Hypothalamus (tissue), 51 donors: Measurements from ENCODE around the gene SLC25A21.
"Not testable (repeated sequence)": the region's sequence is repeated elsewhere in the genome, so short reads cannot be mapped to it uniquely, and the experiment has no call there.

Source experiments
- DNase-seq, 51 donors: peaks; one replicate each; lab custom pipeline; 2025; lab: John Stamatoyannopoulos, UW

Gene SLC25A21

DNA sequence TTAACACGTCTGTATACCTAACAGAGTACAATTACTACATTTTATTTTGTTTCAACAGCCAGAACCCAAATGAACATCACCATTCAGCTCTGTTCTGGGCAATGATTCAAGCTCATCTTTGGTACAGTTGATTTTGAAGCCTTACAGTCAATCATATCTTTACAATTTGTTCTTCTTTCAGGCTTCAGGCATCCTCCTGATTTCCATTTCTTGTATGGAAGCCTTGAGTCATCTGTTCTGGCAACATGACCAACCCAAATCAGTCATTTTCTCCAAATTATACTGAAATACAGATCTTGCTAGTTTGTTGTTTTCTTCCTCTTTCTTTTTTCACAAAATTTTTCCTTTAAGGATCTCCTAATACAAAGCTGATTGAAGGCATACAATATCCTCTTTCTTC, 430.5 kb downstream of the SLC25A21 start:
- no peak for DNase-seq

DNA sequence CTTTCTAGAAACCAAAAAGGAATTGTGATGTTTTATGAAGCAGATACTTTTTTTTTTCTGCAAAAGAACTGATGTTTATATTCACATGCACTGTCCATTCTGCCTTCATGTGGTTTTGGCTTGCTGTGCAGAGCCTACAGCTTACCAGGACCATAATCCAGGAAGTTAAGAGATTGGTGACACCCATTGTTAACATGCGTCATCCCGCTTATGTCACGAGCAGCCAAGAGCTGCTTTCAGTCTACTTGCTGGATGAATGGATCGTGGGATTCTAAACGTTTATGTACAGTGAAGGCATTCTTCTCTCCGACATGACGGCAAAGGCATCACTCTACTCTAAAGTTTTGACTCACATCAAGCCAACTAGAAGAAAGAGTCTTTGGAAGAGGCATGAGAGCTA, 434.1 kb downstream of the SLC25A21 start:
- no peak for DNase-seq

DNA sequence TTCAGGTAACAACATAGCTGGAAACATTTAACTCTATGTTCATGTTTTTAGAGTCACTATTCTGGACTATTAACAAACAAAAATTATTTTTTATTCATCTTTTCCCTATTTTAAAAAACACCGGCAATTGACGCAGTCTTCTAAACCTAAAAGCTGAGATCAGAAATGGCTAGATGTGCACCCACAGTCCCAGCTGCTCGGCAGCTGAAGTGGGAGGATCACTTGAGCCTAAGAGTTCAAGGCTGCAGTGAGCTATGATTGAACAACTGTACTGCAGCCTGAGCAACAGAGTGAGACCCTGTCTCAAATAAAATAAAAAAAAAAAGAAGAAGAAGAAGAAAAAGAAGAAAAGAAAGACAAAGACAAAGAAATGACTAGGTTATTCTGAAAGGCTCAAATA, 446.3 kb downstream of the SLC25A21 start:
- no peak for DNase-seq

DNA sequence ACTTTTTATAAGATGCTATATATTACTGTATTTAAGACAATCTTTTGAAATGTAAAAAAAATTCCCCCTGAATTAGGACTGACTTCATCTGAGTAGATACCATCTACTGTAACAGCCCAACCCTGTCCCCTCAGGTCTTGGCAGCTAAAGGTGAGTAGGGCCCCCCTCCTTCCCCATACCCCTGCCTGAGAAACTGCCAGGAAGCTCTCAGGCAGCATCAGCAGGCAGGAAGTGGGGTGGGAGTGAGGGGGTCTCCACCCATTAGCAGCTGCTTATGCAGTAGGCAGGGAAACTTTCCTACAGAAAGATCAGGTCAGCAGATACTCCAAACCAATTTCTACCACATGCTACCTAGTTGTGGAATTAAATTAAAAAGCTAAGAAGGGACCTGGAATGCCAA, 448.2 kb downstream of the SLC25A21 start:
- no peak for DNase-seq

DNA sequence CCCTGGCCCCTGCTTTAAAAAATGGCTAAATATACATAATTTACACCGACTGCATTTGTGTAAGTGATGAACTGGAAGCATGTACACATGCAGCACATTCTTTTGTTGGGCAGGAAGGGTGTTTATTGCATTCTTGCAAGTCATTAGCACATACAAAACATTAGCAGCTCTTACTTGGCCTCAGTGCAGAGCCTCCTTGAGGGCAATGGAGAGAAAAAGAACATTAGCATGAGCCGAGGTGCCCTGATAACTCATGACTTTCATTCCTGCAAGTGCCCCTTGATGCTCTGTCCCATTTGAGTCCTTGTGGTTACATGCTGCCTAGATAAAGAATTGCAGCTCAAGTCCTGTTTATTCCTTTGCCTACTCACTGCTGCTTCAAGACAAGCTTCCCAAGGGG, 448.9 kb downstream of the SLC25A21 start:
- DNase-seq: no peak

DNA sequence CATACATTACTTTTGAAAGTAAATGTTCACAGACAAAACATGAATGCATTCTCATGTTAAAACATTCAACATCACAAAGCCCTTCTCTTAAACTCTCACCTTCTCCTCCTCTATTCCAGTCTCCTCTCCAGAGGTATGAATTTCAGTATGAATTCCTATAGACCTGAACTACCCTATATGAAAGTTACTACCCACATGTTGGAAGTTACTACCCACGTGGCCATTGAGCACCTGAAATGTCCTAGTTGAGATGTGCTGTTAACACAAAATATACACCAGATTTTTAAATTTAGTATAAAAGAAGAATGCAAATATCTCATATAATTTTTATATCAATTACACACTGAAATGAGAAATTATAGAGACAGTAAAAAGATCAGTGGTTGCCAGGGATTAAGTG, 450.5 kb downstream of the SLC25A21 start:
- DNase-seq: no peak

DNA sequence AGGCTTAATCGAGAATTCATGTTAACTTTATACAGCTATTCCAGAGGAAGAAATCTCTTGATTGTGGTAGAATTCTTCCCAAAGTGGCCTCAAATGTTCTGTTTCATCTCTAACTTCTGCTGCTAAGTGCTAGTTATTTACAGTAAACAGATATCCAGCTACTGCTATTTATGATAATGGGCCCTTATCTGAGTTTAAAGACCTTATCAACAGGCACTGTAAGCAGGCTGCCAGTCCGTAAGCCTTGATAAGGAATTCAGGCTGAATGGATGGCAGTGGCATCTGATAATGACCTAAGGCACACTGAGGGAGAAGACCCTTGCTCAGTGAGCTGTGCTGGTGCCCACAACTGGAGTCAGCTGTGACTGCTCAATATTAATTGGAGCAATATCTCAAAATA, 451.7 kb downstream of the SLC25A21 start:
- DNase-seq: no peak

DNA sequence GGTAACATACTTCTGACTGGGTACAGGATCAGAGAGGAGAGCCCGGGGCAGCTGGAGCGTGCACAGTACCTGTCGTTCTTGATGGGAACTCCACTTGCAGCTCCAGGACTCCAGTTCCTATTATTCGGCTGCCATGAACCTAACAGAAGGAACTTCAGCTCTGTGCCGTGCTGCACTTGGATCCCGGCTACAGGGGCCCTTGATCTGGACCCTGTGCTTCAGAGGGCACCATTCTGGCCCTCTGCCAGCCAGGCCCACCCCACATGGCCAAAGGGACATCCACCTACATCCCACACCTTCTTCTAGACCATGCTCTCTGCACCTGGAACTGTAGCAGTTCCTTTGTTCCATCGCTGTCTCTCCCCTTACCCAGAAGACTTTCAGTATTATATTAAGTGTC, 452.6 kb downstream of the SLC25A21 start:
- DNase-seq: no peak

DNA sequence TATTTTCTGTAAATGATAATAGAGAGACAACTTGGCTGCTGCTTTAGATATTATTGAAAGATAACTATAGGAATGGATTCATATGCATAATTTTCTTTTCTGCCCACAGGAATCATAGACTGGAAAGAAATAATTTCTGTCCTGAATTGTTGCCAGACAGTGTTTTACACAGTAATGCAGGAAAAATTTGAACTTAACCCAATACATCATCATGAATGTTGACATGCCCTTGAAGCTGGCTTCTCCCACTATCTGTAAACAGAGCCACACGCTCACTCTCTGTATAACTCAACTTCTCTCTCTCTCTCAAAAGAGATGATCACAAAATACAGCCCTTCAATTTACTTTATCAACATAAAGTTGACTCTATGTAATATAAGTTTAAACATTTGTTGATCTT, 454.2 kb downstream of the SLC25A21 start:
- DNase-seq: no peak

DNA sequence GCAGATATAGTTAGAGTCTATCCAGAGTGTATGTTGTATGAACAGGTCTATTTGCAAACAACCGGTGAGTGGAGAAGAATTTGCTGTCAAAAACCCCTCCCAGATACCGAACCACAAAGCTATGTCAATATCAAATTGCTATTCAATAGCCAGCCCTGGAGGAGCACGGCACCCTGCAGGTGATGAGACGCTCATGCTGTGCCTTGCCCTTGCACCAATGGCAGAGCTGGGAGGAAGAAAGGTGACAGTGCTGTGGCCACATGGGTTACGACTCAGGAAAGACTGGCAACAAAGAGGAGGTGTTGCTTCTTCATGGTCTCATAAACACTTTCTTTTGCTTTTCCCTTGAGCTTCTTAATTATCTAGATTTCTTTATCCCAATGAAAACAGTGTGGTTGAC, 455.0 kb downstream of the SLC25A21 start:
- no peak for DNase-seq

DNA sequence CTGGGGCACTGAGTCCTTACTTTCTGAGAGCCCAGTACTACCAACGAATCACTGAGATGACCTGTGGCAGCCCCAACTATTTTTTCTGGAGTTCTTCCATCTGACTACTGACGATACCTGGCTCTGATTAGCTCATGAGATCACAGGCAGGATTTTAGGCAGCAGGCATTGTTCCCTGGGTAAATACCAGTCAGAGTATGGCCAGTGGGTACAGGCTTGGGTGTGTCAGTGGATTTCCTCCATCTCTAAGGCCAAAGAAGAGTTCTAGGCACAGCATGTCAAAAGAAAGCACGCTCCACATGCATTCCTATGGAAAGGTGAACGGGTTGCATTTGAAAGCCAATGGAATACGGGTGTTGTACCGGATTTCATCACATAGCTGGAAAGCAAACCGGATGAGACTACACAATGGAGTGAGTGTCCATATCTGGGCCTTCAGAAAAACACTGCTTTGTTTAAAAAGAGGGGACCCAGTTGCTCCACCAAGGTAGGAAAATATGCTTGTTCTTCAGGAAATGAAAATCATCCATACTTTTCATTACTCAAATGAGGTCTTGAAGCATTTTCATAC, 455.7 kb downstream of the SLC25A21 start:
- DNase-seq: no peak

DNA sequence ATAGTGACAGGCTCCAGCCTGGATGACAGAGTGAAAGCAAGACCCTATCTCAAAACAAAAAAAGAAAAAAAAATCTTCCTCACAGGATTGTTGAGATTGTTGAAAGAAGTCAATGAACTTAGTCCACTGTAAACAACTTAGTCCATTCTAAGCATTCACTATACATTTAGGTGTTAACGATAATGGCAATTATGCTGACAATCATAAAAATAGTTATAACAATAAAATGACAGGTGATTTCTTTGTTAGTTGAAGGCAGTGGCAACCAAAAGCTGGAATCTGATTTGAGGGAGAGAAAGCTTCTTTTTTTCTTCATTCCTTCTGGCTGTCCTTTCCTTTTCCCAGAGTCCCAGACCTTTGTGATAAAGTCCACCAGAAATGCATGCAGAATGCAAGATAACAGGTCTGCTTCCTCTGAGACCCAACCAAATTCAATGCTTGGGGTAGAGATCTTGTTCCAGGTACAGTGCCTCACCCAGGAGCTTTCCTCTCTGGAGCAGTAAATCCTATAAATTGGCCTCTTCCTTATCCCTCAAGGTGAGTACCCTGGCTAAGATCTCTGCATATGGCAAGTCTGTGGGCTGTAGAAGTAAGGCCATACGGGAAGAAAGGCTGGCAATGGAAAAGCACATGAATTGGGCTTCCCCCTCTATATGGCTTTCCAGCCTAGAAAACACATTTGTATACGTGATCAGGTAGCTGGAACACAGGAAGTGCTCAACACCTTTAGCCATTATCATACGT, 458.3 kb downstream of the SLC25A21 start:
- DNase-seq: no peak

DNA sequence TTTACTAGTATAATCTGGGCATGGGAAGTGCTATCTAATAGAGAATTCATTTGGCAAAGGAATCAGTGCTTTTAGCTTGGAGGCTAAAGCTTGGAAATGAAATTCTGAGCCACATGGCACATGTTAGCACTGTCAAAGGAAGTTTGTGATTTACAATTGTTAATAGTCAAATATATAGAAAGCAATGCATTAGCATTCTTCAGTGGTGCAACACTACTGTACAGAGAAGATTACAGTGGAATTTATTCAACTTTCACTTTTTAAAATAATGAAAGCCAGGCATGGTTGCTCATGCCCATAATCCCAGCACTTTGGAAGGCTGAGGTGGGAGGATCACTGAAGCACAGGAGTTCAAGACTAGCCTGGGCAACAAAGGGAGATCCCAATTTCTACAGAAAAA, 464.8 kb downstream of the SLC25A21 start:
- no peak for DNase-seq

DNA sequence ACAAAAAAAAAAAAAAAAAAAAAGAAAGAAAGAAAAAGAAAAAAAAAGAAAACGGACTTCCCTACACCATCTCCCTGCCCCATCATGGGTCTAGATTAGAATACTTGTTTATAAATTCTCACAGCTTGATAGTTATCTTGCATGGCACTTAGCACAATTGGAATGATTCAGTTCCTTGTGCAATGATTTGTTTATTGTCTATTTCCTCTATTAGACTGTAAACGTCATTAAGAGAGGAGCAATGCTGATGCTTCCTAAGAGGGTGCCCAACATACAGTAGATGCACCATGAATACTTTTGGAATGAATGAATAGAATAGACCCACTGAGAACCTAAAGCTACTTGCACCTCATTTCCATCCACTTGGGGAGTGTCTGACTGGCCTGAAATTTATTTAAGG, 469.9 kb downstream of the SLC25A21 start:
- DNase-seq: no peak

DNA sequence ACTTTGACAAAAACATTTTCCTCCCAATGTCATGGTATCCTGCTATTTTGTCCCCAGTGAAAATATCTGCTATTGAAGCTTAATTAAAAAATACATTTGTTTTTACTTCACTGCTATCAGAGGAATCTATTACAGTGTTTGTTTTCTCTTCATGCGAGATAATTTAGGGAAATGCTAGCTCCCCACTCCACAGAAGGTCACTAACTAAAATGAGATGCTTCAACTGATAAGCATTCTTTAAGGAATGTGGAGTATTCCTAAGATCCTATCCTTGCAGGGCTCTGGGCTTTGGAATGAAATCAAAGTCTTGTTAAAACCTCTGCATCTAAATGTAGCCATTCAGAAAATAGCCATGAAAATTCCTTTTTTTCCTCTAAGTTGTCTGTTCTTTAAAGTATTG, 471.3 kb downstream of the SLC25A21 start:
- DNase-seq: no peak

DNA sequence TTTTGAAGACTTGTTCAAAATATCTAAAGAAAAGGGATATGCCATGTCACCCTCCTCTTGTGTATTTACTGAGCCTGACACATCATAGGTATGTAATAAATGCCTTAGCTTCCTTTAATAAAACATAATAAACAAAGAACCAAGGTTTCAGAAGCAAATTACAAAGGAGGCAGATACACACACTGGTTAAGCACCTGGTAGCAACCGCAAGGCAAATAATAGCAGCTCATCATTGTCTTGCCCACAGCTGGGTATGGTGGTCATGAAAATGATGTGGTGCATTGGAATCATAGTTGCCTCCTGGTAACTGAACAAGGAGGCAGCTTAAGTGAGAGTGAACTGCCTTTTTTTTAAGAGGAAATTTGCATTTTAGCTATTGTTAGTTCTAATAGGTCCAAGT, 471.8 kb downstream of the SLC25A21 start:
- DNase-seq: no peak

DNA sequence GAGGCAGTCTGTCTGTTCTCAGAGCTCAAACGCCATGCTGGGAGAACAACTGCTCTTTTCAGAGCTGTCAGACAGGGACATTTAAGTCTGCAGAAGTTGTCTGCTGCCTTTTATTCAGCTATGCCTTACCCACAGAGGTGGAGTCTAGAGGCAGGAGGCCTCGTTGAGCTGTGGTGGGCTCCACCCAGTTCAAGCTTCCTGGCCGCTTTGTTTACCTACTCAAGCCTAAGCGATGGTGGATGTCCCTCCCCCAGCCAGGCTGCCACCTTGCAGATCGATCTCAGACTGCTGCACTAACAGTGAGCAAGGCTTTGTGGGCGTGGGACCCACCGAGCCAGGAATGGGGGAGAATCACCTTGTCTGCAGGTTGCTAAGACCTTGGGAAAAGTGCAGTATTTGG, 473.0 kb downstream of the SLC25A21 start:
- not testable (repeated sequence) for DNase-seq

DNA sequence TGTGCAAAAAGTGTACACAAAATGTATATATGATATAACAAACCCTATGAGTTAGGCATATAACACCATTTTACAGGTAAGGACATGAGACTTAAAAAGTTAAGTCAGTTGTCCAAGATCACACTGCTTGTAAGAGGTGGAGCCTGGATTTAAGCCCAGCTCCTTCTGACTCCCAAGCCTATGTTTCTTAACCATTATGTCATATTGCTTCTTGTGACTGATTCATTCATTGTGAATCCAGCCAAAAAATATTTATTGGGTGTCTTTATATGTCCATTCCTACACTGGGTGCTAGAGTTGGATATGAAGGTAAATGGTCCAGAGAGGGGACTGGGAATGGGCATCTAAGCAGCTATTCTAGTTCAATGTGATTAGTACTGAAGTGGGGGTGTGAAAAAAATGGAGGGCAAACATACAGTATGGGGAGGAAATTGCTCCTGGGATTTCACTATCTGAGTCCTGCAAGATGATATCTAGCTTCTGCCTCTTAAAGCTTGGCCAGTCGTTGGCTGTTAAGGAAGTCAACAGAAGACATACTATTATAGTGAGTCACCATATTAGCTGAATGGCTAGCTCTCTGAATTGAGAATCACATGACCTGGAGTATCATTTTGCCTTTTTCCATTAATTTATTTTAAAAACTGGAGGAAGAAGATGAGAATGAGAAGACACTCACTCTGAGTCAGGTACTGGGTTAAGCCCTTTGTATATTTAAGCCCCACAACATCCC, 481.9 kb downstream of the SLC25A21 start:
- no peak for DNase-seq

DNA sequence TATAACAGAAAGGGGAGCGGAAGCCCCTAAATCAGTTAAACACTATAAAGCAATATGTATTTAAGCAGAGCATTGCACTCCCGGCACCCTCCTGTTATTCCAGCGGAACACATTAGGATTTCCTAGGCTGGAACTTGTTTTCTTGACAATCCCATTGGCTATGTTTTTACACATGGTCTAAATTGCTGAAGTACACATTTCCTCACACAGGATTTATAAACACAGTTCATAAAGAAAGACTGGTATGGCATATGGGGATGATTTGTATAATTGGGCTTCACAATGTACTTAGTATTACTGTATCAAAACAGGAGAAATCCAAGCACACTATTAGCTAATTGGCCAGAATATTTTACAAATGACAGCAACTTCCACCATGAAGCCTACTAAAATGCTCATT, 487.5 kb downstream of the SLC25A21 start:
- no peak for DNase-seq

DNA sequence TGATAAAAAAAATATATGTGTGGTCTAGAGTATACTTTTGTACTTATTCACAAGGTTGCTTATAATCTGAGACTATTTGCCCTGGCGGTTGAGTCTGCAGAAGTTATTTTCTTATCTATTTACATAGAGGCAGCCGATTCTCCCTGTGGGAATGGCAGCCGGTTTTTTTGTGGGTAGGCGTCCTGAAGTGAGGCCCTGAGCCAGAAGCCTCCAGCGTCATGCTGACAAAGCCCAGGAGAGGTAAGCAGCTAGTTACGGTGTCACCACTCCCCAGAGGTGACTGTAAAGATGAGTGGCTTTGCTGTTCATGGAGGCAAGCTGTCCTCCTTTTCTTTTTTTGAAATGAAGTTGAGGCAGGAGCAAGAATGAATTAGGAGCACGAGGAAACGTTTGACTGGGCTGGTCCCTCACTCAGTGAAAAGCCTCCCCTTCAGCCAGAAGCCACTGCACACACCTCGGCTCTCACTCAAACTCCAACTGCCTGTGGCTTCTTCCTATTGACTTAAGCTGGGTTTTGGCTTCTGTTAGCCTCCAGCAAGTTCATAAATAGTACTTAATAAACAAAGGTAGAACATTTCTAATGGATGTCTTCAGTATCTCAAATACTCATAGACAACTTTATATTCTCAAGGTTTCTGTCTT, 489.2 kb downstream of the SLC25A21 start:
- DNase-seq: no peak

DNA sequence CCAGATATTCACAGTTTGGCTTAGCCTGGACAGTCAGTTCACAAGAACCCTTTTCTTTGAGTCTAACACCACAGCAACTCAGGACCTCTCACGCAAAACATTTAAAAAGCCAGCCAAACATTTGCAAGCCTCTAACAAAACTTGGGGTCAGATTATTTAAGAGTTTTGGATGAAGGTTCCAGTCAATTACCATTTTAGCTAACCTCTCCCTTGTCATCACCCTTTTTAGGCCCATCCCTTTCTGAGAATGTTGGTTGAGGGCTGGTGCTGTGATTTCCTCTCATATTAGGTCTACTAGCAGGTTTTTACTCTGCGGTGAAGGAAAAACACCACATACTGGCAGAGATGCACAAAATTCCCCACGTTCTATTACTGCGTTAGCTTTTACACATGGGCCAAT, 490.1 kb downstream of the SLC25A21 start:
- DNase-seq: no peak

DNA sequence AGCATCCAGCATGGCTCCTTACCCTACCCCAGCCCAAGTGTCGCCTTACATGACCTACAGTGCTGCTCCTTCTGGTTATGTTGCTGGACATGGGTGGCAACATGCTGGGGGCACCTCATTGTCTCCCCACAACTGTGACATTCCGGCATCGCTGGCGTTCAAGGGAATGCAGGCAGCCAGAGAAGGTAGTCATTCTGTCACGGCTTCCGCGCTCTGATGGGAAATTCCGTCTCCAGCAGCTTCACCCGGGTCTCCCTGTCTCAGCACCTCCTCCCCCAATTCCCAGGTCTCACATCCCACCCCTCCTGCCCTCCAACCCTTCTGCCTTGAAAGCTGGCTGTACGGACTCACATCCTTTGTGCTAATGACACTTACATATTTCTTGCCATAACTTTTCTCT, 496.2 kb downstream of the SLC25A21 start:
- DNase-seq: no peak
